Osteocyte (in vitro differentiated cells): ENCODE results near the gene BAG3. TPM values are rescaled to one million over a fixed set of nuclear protein-coding genes. Genes with fewer than 3 reads are reported as not detected.

ENCODE experiments used
- DNase-seq: peaks from one replicate; pipeline ENCODE4 v3.0.0; 2021; ENCODE audit warnings: mixed read lengths; ENCODE audit not compliant: unreplicated experiment; ENCODE audit errors: extremely low spot score
- H3K27ac Mint-ChIP-seq: one replicate; pipeline ENCODE4 v1.8.0; 2021; ENCODE audit warnings: mild to moderate bottlenecking, mixed read lengths; ENCODE audit not compliant: unreplicated experiment
- H3K27me3 Mint-ChIP-seq: one replicate; pipeline ENCODE4 v1.8.0; 2021; ENCODE audit warnings: mixed read lengths; ENCODE audit not compliant: unreplicated experiment
- H3K36me3 Mint-ChIP-seq: one replicate; pipeline ENCODE4 v1.8.0; 2021; ENCODE audit warnings: mixed read lengths; ENCODE audit not compliant: unreplicated experiment
- H3K4me1 Mint-ChIP-seq: one replicate; pipeline ENCODE4 v1.8.0; 2021; ENCODE audit warnings: mixed read lengths; ENCODE audit not compliant: unreplicated experiment
- H3K4me3 Mint-ChIP-seq: one replicate; pipeline ENCODE4 v1.8.0; 2021; ENCODE audit warnings: mild to moderate bottlenecking, moderate library complexity, mixed read lengths; ENCODE audit not compliant: unreplicated experiment
- H3K9me3 Mint-ChIP-seq: one replicate; pipeline ENCODE4 v1.8.0; 2021; ENCODE audit warnings: mixed read lengths; ENCODE audit not compliant: unreplicated experiment
- CTCF ChIP-seq: fragments of 200-600 bp; sonication (generic); IDR thresholded peaks from 2 replicates; pipeline ENCODE4 v1.5.0; 2021; ENCODE audit warnings: antibody characterized with exemption, mild to moderate bottlenecking, moderate library complexity
- total RNA-seq: library from RNA; stranded (reverse); gene quantifications from 2 replicates; pipeline ENCODE4 v1.2.1, GENCODE V29; 2021

The BAG3 gene
- total RNA-seq, 1 donor from 2014 or later, result 41.0 TPM

DNA sequence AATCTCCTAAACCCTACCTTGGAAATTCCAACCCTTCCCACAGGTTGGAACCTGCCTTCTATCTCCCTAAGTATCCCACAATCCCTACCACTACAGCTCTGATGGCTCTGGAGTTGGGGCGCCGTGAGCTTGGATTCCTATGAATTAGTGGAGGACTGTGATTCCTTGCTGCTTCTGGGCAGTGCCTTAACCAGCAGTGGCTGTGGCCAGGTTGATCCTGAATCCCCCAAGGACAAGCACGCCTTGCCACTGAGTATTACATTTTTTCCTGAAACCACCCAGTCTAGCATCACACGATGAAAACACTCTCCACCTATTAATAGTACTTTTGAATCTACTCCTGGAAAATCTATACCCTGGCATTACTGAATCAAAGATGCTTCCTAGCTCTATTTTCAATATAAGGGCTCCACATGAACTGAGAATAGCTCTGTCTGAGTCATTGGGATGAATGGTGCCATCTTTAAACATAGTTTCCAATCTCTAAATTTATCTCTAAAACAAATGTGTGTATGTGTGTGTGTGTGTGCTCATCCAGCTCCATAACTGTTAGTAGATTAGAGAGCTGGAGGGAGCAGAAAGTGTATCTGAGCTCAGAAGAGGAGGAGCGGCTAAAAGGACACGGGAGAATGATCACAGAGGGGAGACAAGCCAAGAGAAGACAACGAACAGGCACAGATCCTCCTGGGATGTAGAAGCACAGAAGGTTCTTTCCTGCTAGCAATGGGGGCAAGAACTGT, 62.7 kb downstream of the BAG3 start:
- no peaks in the 10 kb centered on the region for H3K27me3 Mint-ChIP-seq
- peaks cover 10% of the 10 kb centered on the region for H3K4me1 Mint-ChIP-seq
- DNase-seq, result no peak
- H3K4me3 Mint-ChIP-seq, result no peak overlapping the region
- H3K27ac Mint-ChIP-seq, result no peak overlapping the region
- no peak for TF ChIP-seq CTCF
- no peaks in the 10 kb centered on the region for H3K36me3 Mint-ChIP-seq
- H3K9me3 Mint-ChIP-seq, result no peaks in the 10 kb centered on the region

GRCh38 chr10:119714484-119714816, 63.3 kb downstream of the BAG3 start:
- DNase-seq, result no peak
- H3K27ac Mint-ChIP-seq, result no peak overlapping the region
- TF ChIP-seq CTCF, result no peak
- no peaks in the 10 kb centered on the region for H3K27me3 Mint-ChIP-seq
- H3K4me1 Mint-ChIP-seq, result peaks cover 8% of the 10 kb centered on the region
- H3K36me3 Mint-ChIP-seq, result no peaks in the 10 kb centered on the region
- H3K9me3 Mint-ChIP-seq, result no peaks in the 10 kb centered on the region
- H3K4me3 Mint-ChIP-seq, result no peak overlapping the region

DNA sequence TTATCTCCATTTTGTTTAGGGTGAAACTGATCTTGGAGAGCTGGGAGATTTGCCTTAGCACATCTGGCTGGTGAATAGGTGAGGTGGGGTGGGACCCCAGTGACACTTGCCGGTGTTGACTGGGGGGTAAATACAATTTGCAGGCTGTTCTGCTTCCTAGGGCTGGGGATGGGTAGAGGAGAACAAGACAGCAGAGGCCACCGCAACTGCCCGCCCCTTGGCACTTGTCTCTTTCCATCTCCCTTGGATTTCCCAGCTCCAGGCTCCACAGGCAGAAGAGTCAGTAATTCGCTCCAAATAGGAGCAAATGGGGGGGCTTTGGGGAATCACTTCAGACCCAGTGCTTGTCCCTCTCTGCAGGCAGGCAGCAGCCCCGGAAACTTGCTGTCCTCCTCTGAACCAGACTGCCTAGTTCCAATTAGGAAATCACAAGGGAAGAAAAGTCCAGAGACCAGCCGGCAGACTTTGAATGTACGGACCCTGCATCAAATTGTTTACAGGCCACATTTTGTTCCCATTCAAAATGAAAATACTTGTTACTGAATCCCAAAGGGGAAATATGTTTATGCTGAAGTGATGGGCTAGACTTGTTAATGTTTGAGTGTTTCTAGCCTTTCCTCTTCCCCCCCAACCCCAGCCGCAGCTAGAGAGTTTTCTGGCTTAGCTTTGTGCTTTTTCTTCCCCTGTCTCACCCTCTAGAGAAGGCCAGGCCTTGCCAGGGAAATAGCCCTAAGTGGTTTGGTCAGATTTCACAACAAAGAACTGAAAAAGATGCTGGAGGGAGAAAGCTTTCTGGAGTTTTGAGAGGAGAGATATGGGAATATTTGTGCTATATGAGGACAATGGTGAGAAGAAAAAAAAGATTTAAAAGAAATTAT, 64.7 kb downstream of the BAG3 start:
- no peak for TF ChIP-seq CTCF
- H3K27me3 Mint-ChIP-seq, result no peaks in the 10 kb centered on the region
- no peak overlapping the region for H3K4me3 Mint-ChIP-seq
- no peak overlapping the region for H3K27ac Mint-ChIP-seq
- H3K9me3 Mint-ChIP-seq, result no peaks in the 10 kb centered on the region
- H3K36me3 Mint-ChIP-seq, result no peaks in the 10 kb centered on the region
- no peak for DNase-seq
- peaks cover 8% of the 10 kb centered on the region for H3K4me1 Mint-ChIP-seq

DNA sequence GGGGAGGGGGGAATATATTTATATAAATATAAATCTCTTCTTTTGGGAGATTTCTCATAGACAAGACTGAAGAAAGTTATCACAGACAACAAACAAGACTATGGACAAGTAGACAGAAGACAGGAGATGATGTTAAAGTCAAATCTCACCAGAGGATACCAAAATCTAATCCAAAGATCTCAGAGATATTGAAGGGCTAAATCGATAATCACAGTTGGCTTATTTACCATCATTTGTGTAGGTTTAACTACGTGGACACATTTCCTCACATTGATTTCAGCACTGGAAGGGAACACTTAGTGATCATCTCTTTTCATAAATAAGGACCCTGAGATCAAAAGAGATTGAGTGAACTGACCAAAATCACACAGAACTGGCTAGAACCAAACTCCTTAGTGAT, 72.0 kb downstream of the BAG3 start:
- Mint-ChIP-seq H3K27ac (no peak overlapping the region), H3K4me1 (peaks cover 19% of the 10 kb centered on the region), H3K27me3 (no peaks in the 10 kb centered on the region), H3K4me3 (no peak overlapping the region), H3K36me3 (no peaks in the 10 kb centered on the region), H3K9me3 (no peaks in the 10 kb centered on the region)
- DNase-seq, result no peak
- TF ChIP-seq CTCF, result no peak

DNA sequence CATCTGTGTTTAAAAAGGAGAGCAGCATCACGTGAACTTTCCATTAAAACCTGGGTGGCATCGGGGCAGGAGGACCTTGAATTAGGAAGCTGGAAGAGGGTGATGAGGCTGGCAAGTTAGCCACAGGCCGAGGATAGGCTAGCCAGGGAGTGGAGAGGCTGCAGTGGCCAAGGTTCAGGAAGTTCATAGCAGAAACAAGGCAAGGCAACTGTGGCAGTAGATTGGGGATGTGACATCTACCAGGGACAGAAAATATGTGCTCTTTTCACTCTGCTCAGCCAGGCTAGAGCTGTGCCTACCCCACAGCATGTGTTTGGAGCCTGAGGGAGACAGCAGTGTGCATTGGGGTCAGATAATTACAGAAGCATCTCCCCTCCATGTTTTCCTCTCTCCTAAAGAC, 72.4 kb downstream of the BAG3 start:
- DNase-seq, result no peak
- H3K27me3 Mint-ChIP-seq, result no peaks in the 10 kb centered on the region
- no peak overlapping the region for H3K4me3 Mint-ChIP-seq
- no peaks in the 10 kb centered on the region for H3K9me3 Mint-ChIP-seq
- H3K4me1 Mint-ChIP-seq, result peaks cover 19% of the 10 kb centered on the region
- no peaks in the 10 kb centered on the region for H3K36me3 Mint-ChIP-seq
- TF ChIP-seq CTCF, result no peak
- H3K27ac Mint-ChIP-seq, result no peak overlapping the region
